Inferior parietal cortex (tissue), 1 donor: ENCODE data around the gene NLRP1.
A peak's percentile ranks its signal among the peaks of the same experiment; 100 is the strongest.
"Not testable (repeated sequence)": the region's sequence is repeated elsewhere in the genome, so short reads cannot be mapped to it uniquely, and the experiment has no call there.

ENCODE experiments used
- DNase-seq: peaks from one replicate; pipeline ENCODE4 v3.0.0-alpha.2; 2016; ENCODE audit errors: extremely low spot score

Gene NLRP1

DNA sequence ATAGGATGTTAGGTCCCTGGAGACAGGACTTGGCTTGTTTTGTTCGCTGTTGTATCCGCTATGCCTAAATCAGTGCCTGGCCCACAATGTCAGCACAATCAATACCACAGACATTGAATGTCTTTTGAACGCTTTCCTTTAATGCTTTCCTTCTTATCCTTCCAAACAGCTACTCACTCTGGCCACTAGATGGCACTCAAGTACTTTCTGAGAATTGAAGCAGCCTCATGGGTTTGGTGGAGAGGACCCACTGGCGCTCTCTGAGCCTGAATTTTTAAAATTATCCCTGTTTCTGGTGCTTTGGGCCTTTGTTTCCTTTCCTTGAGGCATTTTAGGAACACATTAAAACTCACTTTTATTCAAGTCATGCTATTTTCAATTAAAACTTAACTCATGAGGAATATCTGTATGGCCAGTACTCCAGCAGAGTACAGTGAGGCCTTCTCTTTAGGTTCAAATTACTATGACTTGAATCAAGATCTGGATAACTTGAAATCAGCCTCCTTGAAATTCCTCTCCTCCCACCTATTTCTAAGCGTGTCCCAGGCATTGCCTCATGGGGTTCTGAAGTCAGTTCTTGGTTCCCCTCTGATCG, 3.2 kb upstream of the NLRP1 start:
- DNase-seq = peak; percentile 98

DNA sequence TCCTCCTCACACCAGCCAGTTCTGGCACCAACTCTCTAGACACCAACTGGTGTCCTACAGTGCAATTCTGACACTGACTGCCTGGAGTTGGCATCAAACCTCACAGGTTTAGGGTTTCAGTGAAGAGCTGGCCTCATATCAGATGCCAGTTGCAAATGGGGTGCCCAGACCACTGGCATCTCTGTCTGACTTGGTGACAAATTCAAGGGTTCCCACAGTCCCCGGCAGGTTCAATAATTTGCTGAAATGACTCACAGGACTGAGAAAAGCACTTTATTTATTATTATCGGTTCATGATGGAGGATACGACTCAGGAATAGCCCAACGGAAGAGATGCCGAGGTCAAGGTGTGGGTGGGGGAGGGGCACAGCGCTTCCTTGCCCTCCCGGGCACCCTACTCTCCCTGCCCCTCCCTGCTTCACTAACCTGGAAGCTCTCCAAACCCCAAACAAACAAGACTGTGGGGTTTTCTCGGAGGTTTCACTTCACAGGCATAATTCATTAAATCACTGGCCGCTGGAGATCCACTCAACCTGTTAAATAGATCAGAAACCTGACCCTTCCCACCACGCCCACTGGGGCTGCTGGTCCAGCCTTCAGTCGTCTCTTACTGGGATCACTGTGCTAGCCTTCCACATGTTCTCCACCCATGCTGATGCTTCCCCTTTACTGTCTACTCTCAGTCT, 1.7 kb upstream of the NLRP1 start:
- DNase-seq = no peak

DNA sequence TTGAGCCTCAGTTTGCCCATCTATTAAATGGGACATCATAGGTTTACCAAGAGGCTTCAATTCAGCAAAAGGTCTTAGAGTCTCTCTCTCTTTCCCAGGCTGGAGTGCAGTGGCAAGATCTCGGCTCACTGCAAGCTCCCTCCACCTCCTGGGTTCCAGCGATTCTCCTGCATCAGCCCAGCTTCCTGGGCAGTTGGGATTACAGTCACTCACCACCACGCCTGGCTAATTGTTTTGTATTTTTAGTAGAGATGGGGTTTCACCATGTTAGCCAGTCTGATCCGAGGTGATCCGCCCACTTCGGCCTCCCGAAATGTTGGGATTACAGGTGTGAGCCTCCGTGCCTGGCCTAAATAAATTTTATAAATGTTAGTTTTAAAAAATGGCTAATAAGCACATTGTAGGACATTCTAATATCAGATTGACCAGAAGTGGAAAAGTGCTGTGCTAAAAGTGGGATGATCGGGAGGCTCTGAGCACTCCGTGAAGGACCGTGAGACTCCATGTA, 1.0 kb upstream of the NLRP1 start:
- DNase-seq = no peak

DNA sequence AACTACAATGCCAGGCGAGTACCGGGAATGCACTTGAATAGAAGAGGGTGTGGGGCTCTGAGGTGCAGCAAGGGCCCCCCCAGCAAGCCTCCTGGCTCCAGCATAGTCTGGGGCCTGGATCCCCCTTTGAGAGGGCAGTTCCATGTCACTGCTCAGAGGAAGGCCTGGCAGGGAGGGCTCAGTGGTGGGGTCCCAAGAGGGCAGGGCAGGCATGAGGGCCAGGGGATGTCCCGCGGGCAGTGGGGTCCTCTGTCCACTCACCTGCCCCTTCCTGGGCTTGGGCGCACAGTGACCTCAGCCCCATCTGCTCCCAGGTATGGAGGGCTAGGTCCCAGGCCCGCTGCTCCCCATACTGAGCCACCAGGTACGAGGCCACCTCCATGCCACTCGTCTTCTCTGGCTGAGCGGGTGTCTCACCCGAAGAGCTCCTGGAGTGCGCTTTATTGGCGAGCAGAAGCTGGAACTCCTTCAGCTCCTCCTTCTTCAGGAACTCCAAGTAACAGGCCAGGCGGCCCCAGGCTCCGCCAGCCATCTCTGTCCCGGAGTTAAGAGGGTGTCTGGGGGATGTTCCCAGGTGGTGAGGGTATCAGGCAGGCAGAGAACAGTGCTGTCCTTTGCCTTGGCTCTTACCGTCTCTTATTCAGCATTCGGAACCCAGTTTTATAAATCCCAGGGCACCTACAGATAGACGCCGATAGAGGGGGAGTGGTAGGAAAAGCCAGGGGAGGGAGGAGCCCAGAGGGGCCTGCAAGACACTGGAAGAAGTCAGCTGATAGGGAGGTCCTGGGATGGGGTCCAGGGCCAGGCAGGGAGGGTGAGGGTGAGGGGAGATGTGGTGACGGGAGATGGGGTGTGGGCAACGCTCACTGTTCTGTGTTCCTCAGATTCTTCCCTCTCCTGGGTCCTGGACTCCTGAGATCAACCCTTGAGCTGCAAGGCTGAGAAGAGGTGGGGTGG, 605 bp downstream of the NLRP1 start:
- DNase-seq = no peak

DNA sequence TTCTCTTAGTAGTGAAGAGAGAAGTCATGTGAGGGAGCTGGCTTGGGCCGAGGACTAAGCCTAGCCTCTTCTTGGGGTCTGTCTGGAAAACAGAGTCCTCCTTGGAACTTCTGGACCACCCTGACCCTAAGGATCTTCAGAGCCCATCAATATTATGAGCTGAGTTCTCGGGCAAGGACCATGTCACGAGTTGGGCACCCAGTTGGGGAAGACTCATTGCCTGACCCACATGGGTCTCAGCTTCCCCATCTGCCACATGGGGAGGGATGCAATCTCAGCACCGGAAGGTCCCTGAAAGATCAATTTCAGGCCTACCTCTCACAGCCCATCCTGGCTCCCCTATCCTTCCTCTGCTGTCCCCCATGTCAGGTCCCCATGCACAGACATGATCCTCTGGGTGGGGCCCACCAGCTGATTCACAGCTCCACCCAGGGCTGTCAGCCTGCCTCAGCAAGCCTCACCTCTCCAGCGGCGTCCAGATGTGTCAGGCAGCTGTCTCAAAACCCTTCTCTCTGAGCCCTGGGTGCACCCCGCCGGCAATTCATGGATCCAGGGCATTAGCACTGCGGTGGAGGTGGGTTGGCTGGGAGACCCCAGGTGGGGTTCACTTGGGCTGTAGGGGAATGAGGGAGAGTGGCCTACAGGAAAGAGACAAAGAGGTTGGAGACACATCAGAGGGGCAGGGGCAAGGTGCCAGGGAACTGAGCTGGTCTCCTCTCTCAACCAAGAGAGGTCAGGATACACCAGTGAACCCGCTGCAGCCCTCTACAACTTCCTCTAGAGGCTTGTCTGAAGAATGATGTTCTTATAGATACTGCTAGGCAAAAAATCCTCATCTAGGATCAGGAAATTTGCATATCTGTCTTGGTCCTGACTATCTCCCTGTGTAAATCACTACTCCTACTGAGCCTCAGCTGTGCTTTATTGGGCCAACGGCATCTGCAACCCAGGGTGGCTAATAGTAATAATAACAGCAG, 1.8 kb downstream of the NLRP1 start:
- DNase-seq = no peak

DNA sequence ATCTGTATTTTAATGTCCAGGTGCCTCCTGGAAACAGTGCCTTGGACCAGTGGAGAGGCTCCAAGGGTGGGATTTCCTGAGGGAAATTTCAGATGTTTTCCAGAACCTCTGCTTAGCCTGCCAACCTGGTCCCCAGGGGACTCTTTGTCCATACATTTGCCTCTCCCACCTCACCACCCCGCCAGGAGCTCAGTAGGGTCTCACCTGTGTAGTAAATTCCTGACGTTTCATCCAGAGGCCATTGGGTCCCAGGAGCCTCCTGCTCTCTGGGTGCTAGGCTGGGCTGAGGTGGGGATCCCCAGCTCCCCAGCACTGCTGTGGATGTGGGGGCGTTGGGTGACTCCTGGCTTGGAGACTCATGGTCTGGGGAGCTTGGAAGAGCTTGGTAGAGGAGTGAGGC, 2.7 kb downstream of the NLRP1 start:
- no peak for DNase-seq

DNA sequence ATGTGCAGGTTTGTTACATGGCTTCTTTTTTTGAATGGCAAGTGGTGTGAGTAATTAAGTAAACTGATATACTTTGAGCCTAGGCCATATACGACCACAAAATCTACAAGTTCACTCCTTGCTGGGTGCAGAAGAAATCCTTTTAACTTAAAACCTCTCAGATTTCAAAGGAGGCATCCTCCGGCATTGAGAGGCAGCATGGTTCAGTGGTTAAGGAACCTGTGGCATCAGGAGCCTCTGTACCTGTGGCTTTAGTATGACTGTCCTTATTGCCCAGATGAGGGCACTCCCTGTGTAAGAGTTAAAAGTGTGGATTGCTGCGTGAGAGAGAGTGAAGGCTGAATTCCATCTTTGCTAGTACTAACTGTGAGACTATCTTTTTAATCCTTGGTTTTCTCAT, 3.3 kb downstream of the NLRP1 start:
- no peak for DNase-seq

DNA sequence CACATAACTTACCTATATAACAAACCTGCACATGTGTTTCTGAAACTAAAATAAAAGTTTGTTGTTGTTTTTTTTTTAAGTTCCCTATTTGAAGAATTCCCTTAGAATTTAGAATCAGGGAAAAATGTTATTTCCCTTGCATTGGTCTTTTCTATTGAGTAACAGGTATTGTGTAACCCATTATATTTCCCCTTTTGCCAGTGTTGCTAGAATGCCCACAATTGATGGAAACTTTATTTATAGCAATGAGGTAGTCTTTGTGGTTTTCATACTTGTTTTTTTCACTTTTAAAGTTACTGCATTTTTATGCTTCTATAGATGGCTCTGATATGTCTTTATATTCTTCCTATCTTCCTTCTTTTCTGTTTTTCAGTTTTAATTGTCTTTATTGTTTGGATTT, 3.9 kb downstream of the NLRP1 start:
- no peak for DNase-seq

DNA sequence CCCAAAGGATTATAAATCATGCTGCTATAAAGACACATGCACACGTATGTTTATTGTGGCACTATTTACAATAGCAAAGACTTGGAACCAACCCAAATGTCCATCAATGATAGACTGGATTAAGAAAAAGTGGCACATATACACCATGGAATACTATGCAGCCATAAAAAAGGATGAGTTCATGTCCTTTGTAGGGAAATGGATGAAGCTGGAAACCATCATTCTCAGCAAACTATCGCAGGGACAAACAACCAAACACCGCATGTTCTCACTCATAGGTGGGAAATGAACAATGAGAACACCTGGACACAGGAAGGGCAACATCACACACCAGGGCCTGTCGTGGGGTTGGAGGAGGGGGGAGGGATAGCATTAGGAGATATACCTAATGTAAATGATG, 5.5 kb downstream of the NLRP1 start:
- not testable (repeated sequence) for DNase-seq

DNA sequence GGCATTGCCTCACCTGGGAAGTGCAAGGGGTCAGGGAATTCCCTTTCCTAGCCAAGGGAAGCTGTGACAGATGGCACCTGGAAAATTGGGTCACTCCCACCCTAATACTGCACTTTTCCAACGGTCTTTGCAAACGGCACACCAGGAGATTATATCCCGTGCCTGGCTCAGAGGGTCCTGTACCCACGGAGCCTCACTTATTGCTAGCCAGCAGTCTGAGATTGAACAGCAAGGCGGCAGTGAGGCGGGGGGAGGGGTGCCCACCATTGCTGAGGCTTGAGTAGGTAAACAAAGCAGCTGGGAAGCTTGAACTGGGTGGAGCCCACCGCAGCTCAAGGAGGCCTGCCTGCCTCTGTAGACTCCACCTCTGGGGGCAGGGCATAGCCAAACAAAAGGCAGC, 11.3 kb downstream of the NLRP1 start:
- not testable (repeated sequence) for DNase-seq

DNA sequence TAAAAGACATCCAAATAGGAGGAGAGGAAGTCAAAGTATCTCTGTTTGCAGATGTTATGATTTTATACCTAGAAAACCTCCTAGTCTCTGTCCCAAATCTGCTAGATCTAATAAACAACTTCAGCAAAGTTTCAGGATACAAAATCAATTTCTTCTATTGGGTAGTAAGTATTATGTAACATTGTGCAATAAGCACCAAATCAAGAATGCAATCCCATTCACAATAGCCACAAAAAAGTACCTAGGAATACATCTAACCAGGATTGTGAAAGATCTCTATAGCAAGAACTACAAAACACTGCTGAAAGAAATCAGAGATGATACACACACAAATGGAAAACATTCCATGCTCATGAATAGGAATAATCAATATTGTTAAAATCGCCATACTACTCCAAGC, 13.0 kb downstream of the NLRP1 start:
- DNase-seq = no peak

DNA sequence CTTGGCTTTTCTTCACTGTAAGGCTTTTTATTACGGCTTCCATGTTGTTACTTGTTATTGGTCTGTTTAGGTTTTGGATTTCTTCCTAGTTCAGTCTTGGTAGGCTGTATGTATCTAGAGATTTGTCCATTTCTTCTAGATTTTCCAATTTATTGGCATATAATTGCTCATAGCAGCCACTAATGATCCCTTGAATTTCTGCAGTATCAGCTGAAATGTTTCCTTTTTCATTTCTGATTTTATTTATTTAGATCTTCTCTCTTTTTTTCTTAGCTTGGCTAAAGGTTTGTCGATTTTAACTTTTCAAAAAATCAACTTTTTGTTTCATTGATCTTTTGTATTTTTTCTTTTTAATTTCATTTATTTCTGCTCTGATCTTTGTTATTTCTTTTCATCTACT, 18.5 kb downstream of the NLRP1 start:
- DNase-seq = no peak

DNA sequence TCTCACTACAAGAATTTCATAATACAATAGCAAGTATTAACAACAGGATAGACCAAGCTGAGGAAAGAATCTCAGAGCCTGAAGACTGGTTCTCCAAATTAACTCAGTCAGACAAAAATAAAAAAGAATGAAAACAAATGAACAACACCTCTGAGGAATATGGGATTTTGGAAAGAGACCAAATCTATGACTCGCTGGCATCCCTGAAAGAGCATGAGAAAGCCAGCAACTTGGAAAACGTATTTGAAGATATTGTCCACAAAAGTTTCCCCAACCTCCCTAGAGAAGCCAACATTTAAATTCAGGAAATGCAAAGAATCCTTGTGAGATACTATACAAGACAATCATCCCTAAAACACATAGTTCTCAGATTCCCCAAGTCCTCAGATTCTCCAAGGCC, 20.9 kb downstream of the NLRP1 start:
- DNase-seq = no peak

DNA sequence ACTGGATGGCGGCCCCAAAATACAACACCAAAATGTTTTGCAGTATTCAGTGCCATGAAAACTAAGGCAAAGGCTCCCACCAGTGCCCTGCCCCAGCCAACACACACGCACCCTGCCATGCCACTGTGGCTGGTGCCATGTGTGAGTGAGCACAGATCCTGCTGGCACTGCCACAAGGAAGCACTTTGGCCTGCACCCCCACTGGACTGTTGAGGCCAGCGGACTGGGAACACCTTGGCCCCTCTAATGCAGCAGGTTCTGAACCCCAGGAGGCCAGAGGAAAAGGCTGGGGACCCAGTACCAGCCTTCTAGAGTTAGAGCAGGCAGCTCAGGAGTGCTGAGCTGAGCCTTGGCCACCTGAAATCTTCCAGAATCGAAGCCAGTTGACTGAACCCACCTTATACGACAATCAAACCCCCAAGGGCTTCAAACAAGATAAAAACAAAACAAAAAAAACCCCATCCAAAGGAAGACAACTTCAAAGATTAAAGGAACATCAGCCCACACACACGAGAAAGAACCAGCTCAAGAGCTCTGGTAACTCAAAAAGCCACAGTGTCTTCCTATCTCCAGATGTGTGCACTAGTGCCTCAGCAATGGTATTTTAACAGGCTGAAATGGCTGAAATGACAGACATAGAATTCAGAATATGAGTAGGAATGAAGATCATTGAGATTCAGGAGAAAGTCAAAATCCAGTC, 21.5 kb downstream of the NLRP1 start:
- no peak for DNase-seq

DNA sequence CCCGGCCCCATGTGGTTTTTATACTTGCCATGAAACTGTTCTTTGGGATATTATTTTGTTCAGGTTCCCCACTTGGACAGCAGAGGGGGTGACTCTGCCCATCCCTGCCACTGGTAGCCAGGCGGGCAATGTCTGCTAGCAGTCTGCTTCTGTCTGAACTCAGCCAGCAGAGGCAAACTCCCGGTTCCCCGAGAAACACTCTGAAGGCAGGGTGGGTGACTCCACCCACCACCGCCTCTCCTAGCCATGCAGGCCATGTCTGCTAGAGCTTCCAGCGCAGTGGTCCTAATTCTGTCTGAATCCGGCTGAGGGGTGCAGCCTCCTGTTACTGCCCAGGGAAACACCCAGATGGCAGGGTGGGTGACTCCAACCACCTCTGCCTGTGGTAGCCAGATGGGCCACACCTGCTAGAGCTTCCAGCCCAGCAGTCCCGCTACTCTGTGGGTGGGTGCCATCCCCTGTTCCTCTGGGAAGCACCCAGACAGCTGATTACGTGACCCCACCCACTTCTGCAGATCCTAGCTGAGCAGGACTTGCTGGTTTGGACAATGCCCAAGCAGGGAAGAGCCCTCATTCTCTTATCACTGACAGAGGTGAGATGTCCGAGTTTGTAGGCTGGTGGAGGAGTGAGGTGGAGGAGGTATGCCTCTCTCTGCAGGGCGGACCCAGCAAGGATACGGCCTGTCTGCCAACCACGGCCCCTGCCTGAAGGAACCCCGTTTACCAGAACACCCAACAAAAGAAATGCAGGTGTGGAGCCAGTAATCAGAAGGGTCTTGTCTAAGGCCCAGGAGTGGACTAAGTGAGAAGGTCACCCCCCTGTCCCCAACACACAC, 22.4 kb downstream of the NLRP1 start:
- DNase-seq = no peak

DNA sequence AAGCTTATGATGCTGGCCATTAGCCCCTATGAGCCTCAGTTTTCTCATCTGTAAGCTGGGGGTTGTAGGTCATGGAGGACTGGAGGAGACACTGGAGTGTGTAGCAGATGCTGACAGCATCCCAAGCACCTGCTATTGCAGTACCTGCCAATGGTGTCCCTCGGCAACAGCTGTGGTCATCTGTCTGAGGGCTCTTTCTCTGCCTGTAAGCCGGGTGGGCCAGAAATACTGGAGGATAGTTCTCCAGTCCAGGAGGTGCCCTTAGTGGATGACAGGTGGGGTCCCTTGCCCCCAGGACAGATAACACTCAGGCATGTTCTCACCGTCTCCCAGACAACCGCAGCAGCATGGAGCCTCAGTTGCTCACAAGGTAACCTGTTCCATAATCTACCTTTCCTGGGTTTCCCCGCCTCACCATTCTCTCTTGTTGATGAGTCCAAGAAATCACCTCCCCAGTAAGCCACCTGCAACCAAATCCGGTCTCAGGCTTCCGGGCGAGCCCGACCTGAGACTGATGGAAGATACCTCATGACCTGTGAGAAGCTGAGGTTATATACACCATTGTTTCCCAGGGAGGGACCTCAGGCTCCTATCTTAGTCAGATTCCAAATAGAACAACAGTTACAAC, 23.8 kb downstream of the NLRP1 start:
- DNase-seq = no peak

DNA sequence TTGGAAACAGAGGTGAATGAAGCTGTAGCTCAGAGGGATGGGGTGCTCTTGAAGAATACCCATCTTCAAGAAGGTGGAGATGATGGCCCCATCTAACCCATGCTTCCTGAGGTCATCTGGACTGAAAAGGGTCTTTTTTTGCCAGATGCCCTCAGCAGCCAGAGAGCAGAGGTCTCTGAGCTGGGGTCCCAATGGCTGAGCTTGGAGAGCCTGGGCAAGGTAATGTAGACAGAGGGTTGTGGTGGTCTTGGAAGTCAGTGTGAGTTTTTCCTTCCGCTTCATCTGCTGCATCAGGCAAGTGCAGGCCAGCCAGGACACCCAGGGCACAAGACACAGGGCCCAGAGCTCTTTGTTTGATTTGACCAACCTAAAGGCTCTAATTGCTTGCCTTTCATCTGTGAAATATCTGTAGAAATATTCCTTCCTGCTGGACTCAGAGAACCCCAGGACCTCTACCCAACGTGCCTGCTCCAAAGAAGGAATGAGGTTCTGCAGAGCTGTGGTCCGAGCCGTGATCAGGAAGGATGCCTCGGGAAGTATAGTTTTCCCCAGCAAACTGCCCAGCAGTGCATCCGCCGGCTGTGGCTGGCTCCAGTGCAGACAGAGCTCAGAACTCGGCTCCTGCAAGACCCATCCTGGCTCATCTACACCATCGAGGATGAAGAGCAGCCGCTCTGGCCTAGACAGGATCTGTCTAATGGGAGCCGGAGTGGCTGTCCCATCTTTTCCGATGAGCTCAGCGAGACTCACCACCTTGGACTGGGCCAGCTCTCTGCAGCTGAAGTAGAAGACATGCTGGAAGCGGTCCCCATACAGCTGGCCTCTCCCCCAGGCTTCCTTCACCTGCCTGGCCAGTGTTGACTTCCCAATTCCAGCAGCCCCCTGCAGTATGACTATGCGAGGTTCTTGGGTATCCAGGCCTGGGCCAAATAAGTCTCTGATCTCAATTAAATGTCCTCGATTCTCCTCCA, 25.2 kb downstream of the NLRP1 start:
- DNase-seq = no peak

DNA sequence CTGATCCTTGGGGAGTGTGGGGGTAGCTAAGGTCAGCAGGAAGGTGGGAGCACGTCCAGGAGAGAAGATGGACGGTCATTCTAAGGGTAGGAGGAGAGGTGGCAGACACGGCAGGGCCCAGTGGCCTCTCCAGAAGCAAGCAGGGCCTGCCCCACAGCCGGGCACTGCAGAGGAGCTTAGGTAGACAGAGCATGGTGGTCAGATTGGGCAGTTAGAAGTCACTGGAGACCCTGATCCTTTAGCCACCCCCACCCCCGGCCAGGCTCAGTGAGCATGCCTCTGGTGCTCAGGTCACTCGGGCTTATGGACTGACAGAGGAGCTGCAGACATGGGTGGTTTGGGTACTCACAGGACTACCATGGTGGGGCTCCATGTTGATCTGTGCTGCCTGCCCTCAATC, 26.3 kb downstream of the NLRP1 start:
- DNase-seq = no peak
